Measurements from ENCODE around the gene TRIO.
A peak's percentile ranks its signal among the peaks of the same experiment; 100 is the strongest.

The TRIO gene

GRCh38 chr5:14222206-14222605, 79.1 kb downstream of the TRIO start:
- no peak overlapping the region for H3K18ac ChIP-seq (ENCODE audit: low read length)
- H3K9ac ChIP-seq (ENCODE audit: low read length): no peak overlapping the region
- no peak overlapping the region for H3K23ac ChIP-seq (ENCODE audit: low read length)
- no peak overlapping the region for H2AK5ac ChIP-seq (ENCODE audit: low read length)
- no peak overlapping the region for H3K4me2 ChIP-seq (ENCODE audit: low read length)
- H3K4me1 ChIP-seq (ENCODE audit: control insufficient read depth, low read depth, low read length): peaks cover 13% of the 10 kb centered on the region
- no peaks in the 10 kb centered on the region for H3K36me3 ChIP-seq (ENCODE audit: control insufficient read depth, insufficient read depth, low read length)
- peaks cover 50% of the 10 kb centered on the region for H3K79me1 ChIP-seq (ENCODE audit: low read length)
- H4K8ac ChIP-seq (ENCODE audit: low read depth, low read length): no peak overlapping the region
- H3K4me3 ChIP-seq (ENCODE audit: low read length): no peak overlapping the region
- no peak overlapping the region for H3K27ac ChIP-seq (ENCODE audit: low read depth, low read length)
- no peaks in the 10 kb centered on the region for H3K27me3 ChIP-seq (ENCODE audit: insufficient read depth, low read length, poor library complexity)
- H4K5ac ChIP-seq (ENCODE audit: low read length): no peak overlapping the region
- no peak overlapping the region for H2BK120ac ChIP-seq (ENCODE audit: low read depth, low read length)
- DNase-seq: no peak
- no peak overlapping the region for H2BK5ac ChIP-seq (ENCODE audit: low read length)
- no peak overlapping the region for H2BK15ac ChIP-seq (replicated peaks; ENCODE audit: low read depth)
- no peak overlapping the region for H3K4ac ChIP-seq (ENCODE audit: low read depth, low read length)
- no peak overlapping the region for H3K56ac ChIP-seq (ENCODE audit: low read length)
- peaks cover 84% of the 10 kb centered on the region for H3K79me2 ChIP-seq (ENCODE audit: control insufficient read depth, insufficient read depth, low read length)
- whole genome bisulfite sequencing (ENCODE audit: extremely low coverage, insufficient coverage, low lambda C conversion rate): no CpG with 5 or more reads among the region's 3 CpGs

GRCh38 chr5:14223372-14223771, 80.2 kb downstream of the TRIO start:
- H3K4me2 ChIP-seq (ENCODE audit: low read length): no peak overlapping the region
- H3K36me3 ChIP-seq (ENCODE audit: control insufficient read depth, insufficient read depth, low read length): no peaks in the 10 kb centered on the region
- no peak overlapping the region for H3K27ac ChIP-seq (ENCODE audit: low read depth, low read length)
- H2BK5ac ChIP-seq (ENCODE audit: low read length): no peak overlapping the region
- H3K27me3 ChIP-seq (ENCODE audit: insufficient read depth, low read length, poor library complexity): no peaks in the 10 kb centered on the region
- H2AK5ac ChIP-seq (ENCODE audit: low read length): no peak overlapping the region
- no peak for DNase-seq
- H2BK120ac ChIP-seq (ENCODE audit: low read depth, low read length): no peak overlapping the region
- peaks cover 49% of the 10 kb centered on the region for H3K79me1 ChIP-seq (ENCODE audit: low read length)
- H3K9ac ChIP-seq (ENCODE audit: low read length): no peak overlapping the region
- H2BK15ac ChIP-seq (replicated peaks; ENCODE audit: low read depth): no peak overlapping the region
- H3K79me2 ChIP-seq (ENCODE audit: control insufficient read depth, insufficient read depth, low read length): peaks cover 83% of the 10 kb centered on the region
- peaks cover 15% of the 10 kb centered on the region for H3K4me1 ChIP-seq (ENCODE audit: control insufficient read depth, low read depth, low read length)
- H3K23ac ChIP-seq (ENCODE audit: low read length): no peak overlapping the region
- H3K18ac ChIP-seq (ENCODE audit: low read length): no peak overlapping the region
- no peak overlapping the region for H3K4ac ChIP-seq (ENCODE audit: low read depth, low read length)
- H3K4me3 ChIP-seq (ENCODE audit: low read length): no peak overlapping the region
- no peak overlapping the region for H3K56ac ChIP-seq (ENCODE audit: low read length)
- WGBS (ENCODE audit: extremely low coverage, insufficient coverage, low lambda C conversion rate): no CpG with 5 or more reads among the region's 6 CpGs
- no peak overlapping the region for H4K8ac ChIP-seq (ENCODE audit: low read depth, low read length)
- no peak overlapping the region for H4K5ac ChIP-seq (ENCODE audit: low read length)

DNA sequence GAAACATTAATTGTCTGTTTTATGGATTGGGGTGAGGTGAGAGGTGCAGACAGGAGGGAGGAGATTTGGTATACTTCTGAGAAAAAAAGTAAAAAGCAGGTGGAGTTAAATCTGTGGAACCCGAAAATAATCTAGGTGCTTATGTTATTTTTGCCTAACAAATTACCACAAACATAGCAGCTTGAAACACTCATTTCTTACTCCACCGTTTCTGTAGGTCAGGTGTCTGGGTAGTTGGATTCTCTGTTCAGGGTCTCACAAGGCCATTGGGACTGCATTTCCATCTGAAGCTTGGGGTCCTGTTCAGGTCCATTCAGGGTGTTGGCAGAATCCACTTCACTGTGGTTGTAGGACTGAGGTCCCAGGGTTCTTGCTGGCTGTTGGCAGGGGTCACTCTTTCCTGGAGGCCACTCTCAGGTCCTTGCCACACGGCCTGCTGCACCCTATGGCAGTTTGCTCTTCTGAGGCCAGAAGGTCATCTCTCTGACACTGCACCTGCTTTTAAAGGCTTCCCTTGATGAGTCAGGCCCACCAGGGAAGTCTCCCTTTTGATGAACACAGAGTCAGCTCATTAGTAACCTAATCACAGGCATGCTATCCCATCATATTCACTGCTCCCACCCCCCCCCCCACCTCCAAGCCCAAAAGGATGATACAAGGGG, 82.2 kb downstream of the TRIO start:
- Histone ChIP-seq H2AK5ac (ENCODE audit: low read length) (no peak overlapping the region), H3K4me1 (ENCODE audit: control insufficient read depth, low read depth, low read length) (peaks cover 21% of the 10 kb centered on the region)
- WGBS (ENCODE audit: extremely low coverage, insufficient coverage, low lambda C conversion rate): no CpG with 5 or more reads among the region's 3 CpGs

GRCh38 chr5:14226149-14226548, 83.0 kb downstream of the TRIO start:
- Histone ChIP-seq H2BK5ac (ENCODE audit: low read length) (no peak overlapping the region), H3K4me3 (ENCODE audit: low read length) (no peak overlapping the region), H3K18ac (ENCODE audit: low read length) (no peak overlapping the region), H3K4me2 (ENCODE audit: low read length) (no peak overlapping the region), H3K56ac (ENCODE audit: low read length) (no peak overlapping the region), H3K79me2 (ENCODE audit: control insufficient read depth, insufficient read depth, low read length) (peaks cover 81% of the 10 kb centered on the region), H3K27me3 (ENCODE audit: insufficient read depth, low read length, poor library complexity) (no peaks in the 10 kb centered on the region), H2AK5ac (ENCODE audit: low read length) (no peak overlapping the region), H2BK15ac (replicated peaks; ENCODE audit: low read depth) (no peak overlapping the region), H3K36me3 (ENCODE audit: control insufficient read depth, insufficient read depth, low read length) (no peaks in the 10 kb centered on the region), H3K4ac (ENCODE audit: low read depth, low read length) (no peak overlapping the region), H3K23ac (ENCODE audit: low read length) (no peak overlapping the region), H4K5ac (ENCODE audit: low read length) (no peak overlapping the region), H4K8ac (ENCODE audit: low read depth, low read length) (no peak overlapping the region), H3K27ac (ENCODE audit: low read depth, low read length) (no peak overlapping the region), H3K79me1 (ENCODE audit: low read length) (peaks cover 40% of the 10 kb centered on the region), H2BK120ac (ENCODE audit: low read depth, low read length) (no peak overlapping the region), H3K9ac (ENCODE audit: low read length) (no peak overlapping the region), H3K4me1 (ENCODE audit: control insufficient read depth, low read depth, low read length) (peaks cover 27% of the 10 kb centered on the region)
- WGBS (ENCODE audit: extremely low coverage, insufficient coverage, low lambda C conversion rate): no CpG with 5 or more reads among the region's 4 CpGs
- no peak for DNase-seq

More for the DNA sequence above, 82.2 kb downstream of the TRIO start:
- no peak overlapping the region for H2BK5ac ChIP-seq (ENCODE audit: low read length)
- no peaks in the 10 kb centered on the region for H3K36me3 ChIP-seq (ENCODE audit: control insufficient read depth, insufficient read depth, low read length)
- no peak overlapping the region for H4K8ac ChIP-seq (ENCODE audit: low read depth, low read length)
- no peak overlapping the region for H4K5ac ChIP-seq (ENCODE audit: low read length)
- no peaks in the 10 kb centered on the region for H3K27me3 ChIP-seq (ENCODE audit: insufficient read depth, low read length, poor library complexity)
- H3K27ac ChIP-seq (ENCODE audit: low read depth, low read length): no peak overlapping the region
- H3K4me2 ChIP-seq (ENCODE audit: low read length): no peak overlapping the region
- no peak overlapping the region for H3K56ac ChIP-seq (ENCODE audit: low read length)
- no peak overlapping the region for H3K4me3 ChIP-seq (ENCODE audit: low read length)
- H2BK120ac ChIP-seq (ENCODE audit: low read depth, low read length): no peak overlapping the region
- no peak overlapping the region for H3K9ac ChIP-seq (ENCODE audit: low read length)
- no peak overlapping the region for H3K23ac ChIP-seq (ENCODE audit: low read length)
- H3K79me2 ChIP-seq (ENCODE audit: control insufficient read depth, insufficient read depth, low read length): peaks cover 82% of the 10 kb centered on the region
- no peak overlapping the region for H3K18ac ChIP-seq (ENCODE audit: low read length)
- peaks cover 44% of the 10 kb centered on the region for H3K79me1 ChIP-seq (ENCODE audit: low read length)
- DNase-seq: no peak
- no peak overlapping the region for H3K4ac ChIP-seq (ENCODE audit: low read depth, low read length)
- no peak overlapping the region for H2BK15ac ChIP-seq (replicated peaks; ENCODE audit: low read depth)

DNA sequence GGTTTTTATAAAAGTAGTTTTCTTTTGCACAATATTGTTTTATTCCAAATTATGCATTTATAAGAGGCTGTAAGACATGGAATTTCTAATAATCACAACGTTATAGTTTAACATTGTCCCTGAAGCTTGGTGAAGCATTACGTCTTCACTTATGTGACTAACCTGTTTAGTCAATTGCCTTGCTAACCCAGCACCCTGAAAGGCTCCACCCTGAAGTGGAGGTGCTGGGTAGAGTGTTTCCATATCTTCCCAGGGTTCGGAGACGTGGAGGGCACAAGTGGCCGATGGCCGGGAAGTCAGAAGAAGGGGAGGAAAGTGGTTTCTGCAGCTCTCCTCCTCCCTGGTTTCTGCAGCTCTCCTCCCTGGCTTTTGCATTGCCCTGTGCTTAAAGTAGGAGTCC, 83.4 kb downstream of the TRIO start:
- no peak overlapping the region for H3K9ac ChIP-seq (ENCODE audit: low read length)
- no CpG with 5 or more reads among the region's 6 CpGs for WGBS (ENCODE audit: extremely low coverage, insufficient coverage, low lambda C conversion rate)
- H3K4me1 ChIP-seq (ENCODE audit: control insufficient read depth, low read depth, low read length): peaks cover 23% of the 10 kb centered on the region

GRCh38 chr5:14226992-14227391, 83.8 kb downstream of the TRIO start:
- Histone ChIP-seq H4K8ac (ENCODE audit: low read depth, low read length) (no peak overlapping the region), H3K56ac (ENCODE audit: low read length) (no peak overlapping the region), H3K4me3 (ENCODE audit: low read length) (no peak overlapping the region), H3K18ac (ENCODE audit: low read length) (no peak overlapping the region), H3K27ac (ENCODE audit: low read depth, low read length) (no peak overlapping the region), H2BK120ac (ENCODE audit: low read depth, low read length) (no peak overlapping the region), H2AK5ac (ENCODE audit: low read length) (no peak overlapping the region), H3K79me1 (ENCODE audit: low read length) (peaks cover 36% of the 10 kb centered on the region), H3K4me2 (ENCODE audit: low read length) (no peak overlapping the region), H3K9ac (ENCODE audit: low read length) (no peak overlapping the region), H4K5ac (ENCODE audit: low read length) (no peak overlapping the region), H3K4ac (ENCODE audit: low read depth, low read length) (no peak overlapping the region), H3K27me3 (ENCODE audit: insufficient read depth, low read length, poor library complexity) (no peaks in the 10 kb centered on the region), H3K79me2 (ENCODE audit: control insufficient read depth, insufficient read depth, low read length) (peaks cover 79% of the 10 kb centered on the region), H3K23ac (ENCODE audit: low read length) (no peak overlapping the region), H3K36me3 (ENCODE audit: control insufficient read depth, insufficient read depth, low read length) (no peaks in the 10 kb centered on the region), H3K4me1 (ENCODE audit: control insufficient read depth, low read depth, low read length) (peaks cover 23% of the 10 kb centered on the region), H2BK5ac (ENCODE audit: low read length) (no peak overlapping the region), H2BK15ac (replicated peaks; ENCODE audit: low read depth) (no peak overlapping the region)
- WGBS (ENCODE audit: extremely low coverage, insufficient coverage, low lambda C conversion rate): no CpG with 5 or more reads among the region's 8 CpGs
- peak; percentile 53 for DNase-seq

More for the DNA sequence above, 83.4 kb downstream of the TRIO start:
- H2BK120ac ChIP-seq (ENCODE audit: low read depth, low read length): no peak overlapping the region
- H4K8ac ChIP-seq (ENCODE audit: low read depth, low read length): no peak overlapping the region
- DNase-seq: no peak
- no peak overlapping the region for H2AK5ac ChIP-seq (ENCODE audit: low read length)
- no peak overlapping the region for H3K56ac ChIP-seq (ENCODE audit: low read length)
- H2BK15ac ChIP-seq (replicated peaks; ENCODE audit: low read depth): no peak overlapping the region
- no peak overlapping the region for H3K23ac ChIP-seq (ENCODE audit: low read length)
- H3K4me2 ChIP-seq (ENCODE audit: low read length): no peak overlapping the region
- no peak overlapping the region for H3K4me3 ChIP-seq (ENCODE audit: low read length)
- no peak overlapping the region for H3K27ac ChIP-seq (ENCODE audit: low read depth, low read length)
- H3K18ac ChIP-seq (ENCODE audit: low read length): no peak overlapping the region
- H4K5ac ChIP-seq (ENCODE audit: low read length): no peak overlapping the region
- H3K4ac ChIP-seq (ENCODE audit: low read depth, low read length): no peak overlapping the region
- peaks cover 37% of the 10 kb centered on the region for H3K79me1 ChIP-seq (ENCODE audit: low read length)
- no peaks in the 10 kb centered on the region for H3K27me3 ChIP-seq (ENCODE audit: insufficient read depth, low read length, poor library complexity)
- H3K79me2 ChIP-seq (ENCODE audit: control insufficient read depth, insufficient read depth, low read length): peaks cover 80% of the 10 kb centered on the region
- no peak overlapping the region for H2BK5ac ChIP-seq (ENCODE audit: low read length)
- H3K36me3 ChIP-seq (ENCODE audit: control insufficient read depth, insufficient read depth, low read length): no peaks in the 10 kb centered on the region
